VCaP (cell line): ENCODE measurements around the gene ANKRD36B.
"Not testable (repeated sequence)": the region's sequence is repeated elsewhere in the genome, so short reads cannot be mapped to it uniquely, and the experiment has no call there.

Experiments
- H3K27ac ChIP-seq: fragments of 450-650 bp; 2 replicates; pipeline ENCODE4 v1.5.1; 2017
- CTCF ChIP-seq: fragments of 450-650 bp; conservative IDR thresholded peaks from 2 replicates; pipeline ENCODE4 v1.5.1; 2017; ENCODE audit warnings: mild to moderate bottlenecking, moderate library complexity

The ANKRD36B gene

GRCh38 chr2:97590515-97591394 lies 1.1 kb upstream of the ANKRD36B start:
- peak overlapping the region; percentile 74 for H3K27ac ChIP-seq

GRCh38 chr2:97589257-97589597 lies 450 bp downstream of the ANKRD36B start:
- H3K27ac ChIP-seq = peak overlapping the region; percentile 74; the same call in 1 of the 2 replicates

More at GRCh38 chr2:97590515-97591394, 1.1 kb upstream of the ANKRD36B start:
- peak; percentile 89 for TF ChIP-seq CTCF

- H3K27ac ChIP-seq = not testable (repeated sequence)
These were observed 24.0 kb downstream of the ANKRD36B start for GRCh38 chr2:97565674-97566073.

GRCh38 chr2:97552406-97552805 lies 37.3 kb downstream of the ANKRD36B start:
- not testable (repeated sequence) for H3K27ac ChIP-seq

- H3K27ac ChIP-seq = not testable (repeated sequence)
These were observed 39.2 kb downstream of the ANKRD36B start for GRCh38 chr2:97550498-97550897.

- H3K27ac ChIP-seq = not testable (repeated sequence)
These were observed 40.6 kb downstream of the ANKRD36B start for GRCh38 chr2:97549058-97549457.

- H3K27ac ChIP-seq = not testable (repeated sequence)
These were observed 41.1 kb downstream of the ANKRD36B start for GRCh38 chr2:97548536-97548935.

GRCh38 chr2:97546711-97547110 lies 43.0 kb downstream of the ANKRD36B start:
- TF ChIP-seq CTCF = no peak
- no peak overlapping the region for H3K27ac ChIP-seq

GRCh38 chr2:97544911-97545310 lies 44.8 kb downstream of the ANKRD36B start:
- not testable (repeated sequence) for H3K27ac ChIP-seq

GRCh38 chr2:97525904-97526303 lies 63.8 kb downstream of the ANKRD36B start:
- H3K27ac ChIP-seq = not testable (repeated sequence)

GRCh38 chr2:97523816-97524215 lies 65.9 kb downstream of the ANKRD36B start:
- not testable (repeated sequence) for H3K27ac ChIP-seq

GRCh38 chr2:97522916-97523555 lies 66.6 kb downstream of the ANKRD36B start:
- H3K27ac ChIP-seq = not testable (repeated sequence)

- not testable (repeated sequence) for H3K27ac ChIP-seq
These were observed 94.0 kb downstream of the ANKRD36B start for GRCh38 chr2:97495651-97496050.

GRCh38 chr2:97490141-97490540 lies 99.5 kb downstream of the ANKRD36B start:
- H3K27ac ChIP-seq = not testable (repeated sequence)
